Osteocyte (in vitro differentiated cells): ENCODE measurements around the gene SIGLEC1. TPM values are rescaled to one million over a fixed set of nuclear protein-coding genes. Genes with fewer than 3 reads are reported as not detected.

Experiments used
- DNase-seq: peaks from one replicate; pipeline ENCODE4 v3.0.0; 2021; ENCODE audit warnings: mixed read lengths; ENCODE audit not compliant: unreplicated experiment; ENCODE audit errors: extremely low spot score
- H3K27ac Mint-ChIP-seq: one replicate; pipeline ENCODE4 v1.8.0; 2021; ENCODE audit warnings: mild to moderate bottlenecking, mixed read lengths; ENCODE audit not compliant: unreplicated experiment
- H3K27me3 Mint-ChIP-seq: one replicate; pipeline ENCODE4 v1.8.0; 2021; ENCODE audit warnings: mixed read lengths; ENCODE audit not compliant: unreplicated experiment
- H3K36me3 Mint-ChIP-seq: one replicate; pipeline ENCODE4 v1.8.0; 2021; ENCODE audit warnings: mixed read lengths; ENCODE audit not compliant: unreplicated experiment
- H3K4me1 Mint-ChIP-seq: one replicate; pipeline ENCODE4 v1.8.0; 2021; ENCODE audit warnings: mixed read lengths; ENCODE audit not compliant: unreplicated experiment
- H3K4me3 Mint-ChIP-seq: one replicate; pipeline ENCODE4 v1.8.0; 2021; ENCODE audit warnings: mild to moderate bottlenecking, moderate library complexity, mixed read lengths; ENCODE audit not compliant: unreplicated experiment
- H3K9me3 Mint-ChIP-seq: one replicate; pipeline ENCODE4 v1.8.0; 2021; ENCODE audit warnings: mixed read lengths; ENCODE audit not compliant: unreplicated experiment
- CTCF ChIP-seq: fragments of 200-600 bp; sonication (generic); IDR thresholded peaks from 2 replicates; pipeline ENCODE4 v1.5.0; 2021; ENCODE audit warnings: antibody characterized with exemption, mild to moderate bottlenecking, moderate library complexity
- total RNA-seq: library from RNA; stranded (reverse); gene quantifications from 2 replicates; pipeline ENCODE4 v1.2.1, GENCODE V29; 2021

Gene SIGLEC1
- total RNA-seq, 1 donor from 2014 or later, result 0.21 TPM

GRCh38 chr20:3757268-3757667 is 44.9 kb upstream of the SIGLEC1 start:
- Mint-ChIP-seq H3K27me3 (no peaks in the 10 kb centered on the region), H3K4me1 (peaks cover 2% of the 10 kb centered on the region), H3K27ac (no peak overlapping the region)

GRCh38 chr20:3755814-3756480 is 43.5 kb upstream of the SIGLEC1 start:
- no peak for TF ChIP-seq CTCF
- Mint-ChIP-seq H3K27me3 (no peaks in the 10 kb centered on the region), H3K36me3 (peaks cover 4% of the 10 kb centered on the region), H3K9me3 (no peaks in the 10 kb centered on the region), H3K4me3 (no peak overlapping the region), H3K27ac (no peak overlapping the region), H3K4me1 (peaks cover 5% of the 10 kb centered on the region)
- no peak for DNase-seq

More at GRCh38 chr20:3757268-3757667, 44.9 kb upstream of the SIGLEC1 start:
- Mint-ChIP-seq H3K36me3 (peaks cover 6% of the 10 kb centered on the region), H3K9me3 (no peaks in the 10 kb centered on the region), H3K4me3 (no peak overlapping the region)
- DNase-seq, result no peak
- TF ChIP-seq CTCF, result no peak

- Mint-ChIP-seq H3K4me3 (no peak overlapping the region), H3K4me1 (peaks cover 5% of the 10 kb centered on the region), H3K9me3 (no peaks in the 10 kb centered on the region), H3K27ac (no peak overlapping the region), H3K27me3 (no peaks in the 10 kb centered on the region), H3K36me3 (peaks cover 4% of the 10 kb centered on the region)
- no peak for TF ChIP-seq CTCF
- DNase-seq, result no peak
Observed at GRCh38 chr20:3755269-3755668, 42.9 kb upstream of the SIGLEC1 start.

GRCh38 chr20:3754276-3754630 is 41.9 kb upstream of the SIGLEC1 start:
- no peak overlapping the region for H3K4me3 Mint-ChIP-seq
- H3K27ac Mint-ChIP-seq, result no peak overlapping the region
- H3K36me3 Mint-ChIP-seq, result peaks cover 4% of the 10 kb centered on the region
- H3K9me3 Mint-ChIP-seq, result no peaks in the 10 kb centered on the region
- TF ChIP-seq CTCF, result no peak
- no peak for DNase-seq
- H3K27me3 Mint-ChIP-seq, result no peaks in the 10 kb centered on the region
- peaks cover 8% of the 10 kb centered on the region for H3K4me1 Mint-ChIP-seq

GRCh38 chr20:3753501-3754275 is 41.3 kb upstream of the SIGLEC1 start:
- H3K36me3 Mint-ChIP-seq, result peaks cover 4% of the 10 kb centered on the region
- TF ChIP-seq CTCF, result no peak
- no peaks in the 10 kb centered on the region for H3K9me3 Mint-ChIP-seq
- DNase-seq, result no peak
- H3K27me3 Mint-ChIP-seq, result no peaks in the 10 kb centered on the region
- peaks cover 8% of the 10 kb centered on the region for H3K4me1 Mint-ChIP-seq
- no peak overlapping the region for H3K4me3 Mint-ChIP-seq
- H3K27ac Mint-ChIP-seq, result no peak overlapping the region
